Stimulated activated naive CD4-positive, alpha-beta T cell (primary cell): ENCODE data around the gene HIC1.

ENCODE experiments used
- DNase-seq, 6 experiments: peaks; one replicate each; lab custom pipeline; 2025; lab: John Stamatoyannopoulos, UW

Gene HIC1

GRCh38 chr17:2047590-2047989 is 7.3 kb upstream of the HIC1 start:
- no peak for DNase-seq

DNA sequence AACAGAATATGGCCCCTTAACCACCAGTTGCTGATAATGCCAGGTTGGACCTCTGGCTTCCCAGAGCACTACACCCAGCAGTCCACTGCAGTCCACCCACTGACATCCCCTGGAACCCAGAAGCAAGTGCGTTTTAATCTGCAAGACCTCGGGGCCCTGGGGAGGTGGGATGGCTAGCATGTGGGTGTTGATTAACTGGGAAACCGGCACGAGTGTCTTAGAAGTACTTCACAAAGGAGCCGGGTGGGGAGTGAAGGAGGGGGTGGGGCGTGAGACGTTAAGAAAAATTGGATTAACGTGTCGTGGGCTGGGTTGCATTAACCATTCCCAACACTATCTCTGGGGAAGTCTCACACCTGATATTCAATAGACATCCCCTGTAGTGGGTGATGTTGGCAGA is 6.1 kb upstream of the HIC1 start:
- no peak for DNase-seq

DNA sequence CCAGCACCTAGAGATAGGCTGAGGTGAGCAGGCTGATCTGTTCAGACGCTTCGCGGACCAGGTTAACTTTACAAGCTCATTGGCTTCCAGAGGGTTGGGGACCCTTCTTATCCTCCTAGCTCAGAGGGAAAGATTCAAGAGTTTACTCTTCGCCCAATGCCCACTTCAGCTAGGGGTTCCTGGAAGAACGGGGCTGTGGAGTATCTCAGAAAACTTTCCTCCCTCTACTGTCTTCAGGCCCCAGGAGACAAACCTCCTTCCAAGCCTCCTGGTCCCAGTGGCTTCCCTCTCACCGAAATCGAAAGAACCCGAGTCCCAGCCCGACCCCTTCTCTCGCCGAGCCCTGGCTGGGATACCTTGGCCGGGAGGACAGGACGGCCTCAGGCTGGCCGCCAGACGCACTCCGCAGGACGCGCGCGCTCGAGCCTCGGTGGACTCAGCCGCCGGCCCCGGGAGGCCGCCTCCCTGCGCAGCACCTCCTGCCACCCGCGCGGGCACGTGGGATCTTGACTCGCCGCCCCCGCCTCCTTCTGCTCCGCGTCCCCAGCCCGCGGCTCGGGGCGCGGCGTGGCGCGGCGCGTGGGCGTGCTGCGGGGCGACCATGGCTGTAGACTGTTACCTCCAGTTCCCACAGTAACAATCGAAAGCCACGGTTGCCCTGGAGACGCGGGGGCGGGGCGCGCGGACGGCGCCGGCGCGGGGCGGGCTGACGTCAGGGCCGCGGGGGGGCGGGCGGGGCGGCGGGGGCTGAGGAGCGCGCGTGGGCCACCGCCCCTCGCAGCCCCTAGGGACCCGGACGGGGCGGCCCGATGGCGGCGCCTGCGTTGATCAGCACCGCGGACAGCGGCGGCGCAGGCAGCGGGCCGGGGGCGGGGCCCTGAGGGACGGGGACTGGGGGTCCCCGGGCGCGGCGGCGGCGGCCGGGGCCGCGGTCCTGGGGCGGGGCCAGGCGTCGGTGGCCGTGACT is 5.3 kb upstream of the HIC1 start:
- DNase-seq = peak; percentile 76 to 88 (median 84)

- peak; percentile 42 to 79 (median 74) for DNase-seq
Observed at GRCh38 chr17:2050300-2051060, 4.4 kb upstream of the HIC1 start.

GRCh38 chr17:2051061-2051932 is 3.6 kb upstream of the HIC1 start:
- DNase-seq = peak in 1 of 6 experiments; percentile 16

- no peak for DNase-seq
Observed at GRCh38 chr17:2051933-2052559, 2.9 kb upstream of the HIC1 start.

GRCh38 chr17:2053380-2054261 is 1.3 kb upstream of the HIC1 start:
- DNase-seq = peak; percentile 62 to 85 (median 68)

DNA sequence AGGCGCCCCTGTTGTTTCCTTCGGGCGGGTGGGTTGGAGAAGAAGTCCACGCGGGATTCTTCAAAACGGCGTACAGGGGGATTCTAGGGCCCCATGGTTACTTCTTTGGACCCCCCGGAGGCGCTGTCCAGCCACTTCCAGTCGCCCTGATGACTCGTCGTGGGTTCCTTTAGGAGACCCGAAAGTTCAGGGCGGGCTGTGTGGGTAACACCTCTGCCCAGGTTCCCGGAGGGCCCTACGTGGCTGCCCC is 716 bp upstream of the HIC1 start:
- peak in 2 of 6 experiments; percentile 48 to 58 for DNase-seq

DNA sequence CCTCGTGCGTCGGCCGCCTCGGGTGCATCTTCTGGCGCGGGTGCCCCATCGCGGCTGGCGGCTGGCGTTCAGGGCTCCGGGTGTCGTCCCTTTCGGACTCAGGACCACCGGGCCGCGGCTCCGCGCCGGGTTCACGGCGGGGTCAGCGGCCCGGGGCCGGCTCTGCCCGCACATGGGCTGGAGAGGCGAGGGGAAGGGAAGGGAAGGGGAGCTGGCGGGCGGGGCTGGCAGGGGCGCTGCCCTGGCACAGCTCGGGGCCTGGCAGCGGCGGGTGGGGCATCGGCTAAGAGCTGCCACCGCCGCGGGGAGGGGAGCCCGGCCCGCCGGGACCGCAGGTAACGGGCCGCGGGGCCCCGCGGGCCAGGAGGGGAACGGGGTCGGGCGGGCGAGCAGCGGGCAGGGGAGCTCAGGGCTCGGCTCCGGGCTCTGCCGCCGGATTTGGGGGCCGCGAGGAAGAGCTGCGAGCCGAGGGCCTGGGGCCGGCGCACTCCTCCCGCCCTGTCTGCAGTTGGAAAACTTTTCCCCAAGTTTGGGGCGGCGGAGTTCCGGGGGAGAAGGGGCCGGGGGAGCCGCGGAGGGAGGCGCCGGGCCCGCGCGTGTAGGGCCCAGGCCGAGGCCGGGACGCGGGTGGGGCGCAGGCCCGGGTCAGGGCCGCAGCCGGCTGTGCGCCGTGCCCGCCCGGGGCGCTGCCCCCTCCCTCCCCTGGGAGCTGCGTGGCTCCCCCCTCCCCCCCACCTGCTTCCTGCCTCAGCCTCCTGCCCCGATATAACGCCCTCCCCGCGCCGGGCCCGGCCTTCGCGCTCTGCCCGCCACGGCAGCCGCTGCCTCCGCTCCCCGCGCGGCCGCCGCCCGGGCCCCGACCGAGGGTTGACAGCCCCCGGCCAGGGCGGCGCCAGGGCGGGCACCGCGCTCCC is 646 bp downstream of the HIC1 start:
- DNase-seq = peak in 3 of 6 experiments; percentile 20 to 33 (median 31)

DNA sequence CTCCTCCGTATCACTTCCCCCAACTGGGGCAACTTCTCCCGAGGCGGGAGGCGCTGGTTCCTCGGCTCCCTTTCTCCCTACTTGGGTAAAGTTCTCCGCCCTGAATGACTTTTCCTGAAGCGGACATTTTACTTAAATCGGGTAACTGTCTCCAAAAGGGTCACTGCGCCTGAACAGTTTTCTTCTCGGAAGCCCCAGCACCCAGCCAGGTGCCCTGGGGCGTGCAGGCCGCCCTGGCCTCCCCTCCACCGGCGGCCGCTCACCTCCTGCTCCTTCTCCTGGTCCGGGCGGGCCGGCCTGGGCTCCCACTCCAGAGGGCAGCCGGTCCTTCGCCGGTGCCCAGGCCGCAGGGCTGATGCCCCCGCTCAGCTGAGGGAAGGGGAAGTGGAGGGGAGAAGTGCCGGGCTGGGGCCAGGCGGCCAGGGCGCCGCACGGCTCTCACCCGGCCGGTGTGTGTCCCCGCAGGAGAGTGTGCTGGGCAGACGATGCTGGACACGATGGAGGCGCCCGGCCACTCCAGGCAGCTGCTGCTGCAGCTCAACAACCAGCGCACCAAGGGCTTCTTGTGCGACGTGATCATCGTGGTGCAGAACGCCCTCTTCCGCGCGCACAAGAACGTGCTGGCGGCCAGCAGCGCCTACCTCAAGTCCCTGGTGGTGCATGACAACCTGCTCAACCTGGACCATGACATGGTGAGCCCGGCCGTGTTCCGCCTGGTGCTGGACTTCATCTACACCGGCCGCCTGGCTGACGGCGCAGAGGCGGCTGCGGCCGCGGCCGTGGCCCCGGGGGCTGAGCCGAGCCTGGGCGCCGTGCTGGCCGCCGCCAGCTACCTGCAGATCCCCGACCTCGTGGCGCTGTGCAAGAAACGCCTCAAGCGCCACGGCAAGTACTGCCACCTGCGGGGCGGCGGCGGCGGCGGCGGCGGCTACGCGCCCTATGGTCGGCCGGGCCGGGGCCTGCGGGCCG is 1.6 kb downstream of the HIC1 start:
- peak; percentile 26 to 82 (median 56) for DNase-seq

GRCh38 chr17:2057175-2057759 is 2.4 kb downstream of the HIC1 start:
- peak in 2 of 6 experiments; percentile 22 to 37 for DNase-seq

GRCh38 chr17:2057760-2058585 is 3.1 kb downstream of the HIC1 start:
- DNase-seq = peak in 2 of 6 experiments; percentile 32 to 56

DNA sequence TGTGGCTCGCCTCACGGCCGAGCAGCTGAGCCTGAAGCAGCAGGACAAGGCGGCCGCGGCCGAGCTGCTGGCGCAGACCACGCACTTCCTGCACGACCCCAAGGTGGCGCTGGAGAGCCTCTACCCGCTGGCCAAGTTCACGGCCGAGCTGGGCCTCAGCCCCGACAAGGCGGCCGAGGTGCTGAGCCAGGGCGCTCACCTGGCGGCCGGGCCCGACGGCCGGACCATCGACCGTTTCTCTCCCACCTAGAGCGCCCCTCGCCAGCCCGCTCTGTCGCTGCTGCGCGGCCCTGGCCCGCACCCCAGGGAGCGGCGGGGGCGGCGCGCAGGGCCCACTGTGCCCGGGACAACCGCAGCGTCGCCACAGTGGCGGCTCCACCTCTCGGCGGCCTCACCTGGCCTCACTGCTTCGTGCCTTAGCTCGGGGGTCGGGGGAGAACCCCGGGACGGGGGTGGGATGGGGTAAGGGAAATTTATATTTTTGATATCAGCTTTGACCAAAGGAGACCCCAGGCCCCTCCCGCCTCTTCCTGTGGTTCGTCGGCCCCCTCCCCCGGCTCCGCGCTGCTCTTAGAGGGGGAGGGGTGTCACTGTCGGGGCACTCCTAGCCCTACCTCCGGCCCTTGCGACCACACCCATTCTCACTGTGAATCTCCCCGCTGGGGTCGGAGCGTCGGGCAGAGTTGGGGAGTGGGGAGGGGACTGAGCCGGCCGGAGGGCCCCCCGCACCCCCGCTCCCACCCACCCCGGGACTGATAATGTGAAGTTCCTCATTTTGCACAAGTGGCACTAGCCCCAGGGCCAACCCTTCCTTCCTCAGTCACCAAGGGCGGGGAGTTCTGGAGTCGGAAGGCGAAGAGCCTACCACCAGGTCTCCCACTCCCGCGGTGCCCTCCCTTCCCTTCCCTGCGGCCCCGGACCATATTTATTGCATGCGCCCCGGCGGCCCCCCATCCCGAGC is 4.0 kb downstream of the HIC1 start:
- peak in 5 of 6 experiments; percentile 32 to 56 (median 44) for DNase-seq

DNA sequence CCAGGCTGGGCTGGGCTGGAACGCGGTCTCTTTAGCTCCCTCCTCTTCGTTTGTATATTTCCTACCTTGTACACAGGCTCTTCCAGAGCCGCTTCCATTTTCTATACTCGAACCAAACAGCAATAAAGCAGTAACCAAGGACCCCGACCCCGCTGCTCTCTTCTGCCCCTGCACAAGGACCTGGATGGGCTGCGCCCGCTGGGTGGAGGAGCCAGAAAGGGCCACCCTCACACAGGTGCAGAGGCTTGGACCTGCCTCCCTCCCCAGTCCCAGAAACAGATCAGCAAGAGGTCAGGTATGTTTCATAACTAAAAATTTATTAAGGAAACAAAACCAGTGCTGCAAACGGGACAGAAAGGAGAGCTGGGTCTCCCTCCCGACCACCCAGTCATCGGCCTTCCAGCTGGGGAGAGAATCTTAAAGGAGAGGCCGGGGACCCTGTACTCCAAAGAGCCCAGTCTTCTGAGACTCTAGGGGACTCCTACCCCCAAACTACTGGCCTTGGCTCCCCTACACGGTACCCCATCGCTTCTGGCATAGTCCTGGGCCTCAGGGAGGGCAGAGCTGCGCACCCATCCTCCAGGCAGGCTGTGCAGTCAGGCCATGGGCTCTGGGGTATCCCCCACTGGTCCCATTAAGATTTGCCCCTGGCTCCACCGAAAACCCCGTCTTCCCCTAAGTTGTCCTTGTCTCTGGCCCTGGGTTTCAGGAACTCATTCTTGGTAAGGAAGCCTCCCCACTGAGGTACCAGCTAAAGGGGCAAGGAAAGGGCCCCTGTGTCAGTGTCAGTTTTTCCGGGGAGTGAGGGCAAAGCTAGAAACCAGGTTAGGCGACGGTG is 4.9 kb downstream of the HIC1 start:
- DNase-seq = no peak

- no peak for DNase-seq
Observed at GRCh38 chr17:2060385-2060658, 5.4 kb downstream of the HIC1 start.
